Colon (tissue), 2 donors: ENCODE measurements around the gene GPR153.
"Not testable (repeated sequence)": the region's sequence is repeated elsewhere in the genome, so short reads cannot be mapped to it uniquely, and the experiment has no call there.

Source experiments
- FAIRE-seq: peaks from 2 replicates; lab custom pipeline; 2012; peaks lifted over from hg19 to GRCh38; lab: Jason Lieb, UNC
- donor health status: control.
- donor health status: control.

GPR153 gene

GRCh38 chr1:6224718-6225117 lies 36.2 kb downstream of the GPR153 start:
- FAIRE-seq, result no peak

- FAIRE-seq, result no peak
These were observed 37.3 kb downstream of the GPR153 start for GRCh38 chr1:6223617-6224016.

GRCh38 chr1:6222636-6223035 lies 38.3 kb downstream of the GPR153 start:
- no peak for FAIRE-seq

- FAIRE-seq, result no peak
These were observed 39.6 kb downstream of the GPR153 start for GRCh38 chr1:6221210-6221784.

- no peak for FAIRE-seq
These were observed 40.7 kb downstream of the GPR153 start for GRCh38 chr1:6220236-6220635.

- not testable (repeated sequence) for FAIRE-seq
These were observed 41.3 kb downstream of the GPR153 start for GRCh38 chr1:6219641-6220040.

GRCh38 chr1:6218375-6219164 lies 42.3 kb downstream of the GPR153 start:
- no peak for FAIRE-seq

- no peak for FAIRE-seq
These were observed 48.5 kb downstream of the GPR153 start for GRCh38 chr1:6212193-6212959.

- FAIRE-seq, result no peak
These were observed 49.2 kb downstream of the GPR153 start for GRCh38 chr1:6211731-6212130.

GRCh38 chr1:6210591-6211355 lies 50.1 kb downstream of the GPR153 start:
- no peak for FAIRE-seq

GRCh38 chr1:6209661-6210580 lies 51.0 kb downstream of the GPR153 start:
- no peak for FAIRE-seq

- no peak for FAIRE-seq
These were observed 51.9 kb downstream of the GPR153 start for GRCh38 chr1:6208723-6209660.

GRCh38 chr1:6207921-6208320 lies 53.0 kb downstream of the GPR153 start:
- FAIRE-seq, result no peak

- no peak for FAIRE-seq
These were observed 53.6 kb downstream of the GPR153 start for GRCh38 chr1:6207075-6207885.

GRCh38 chr1:6206520-6206855 lies 54.4 kb downstream of the GPR153 start:
- FAIRE-seq, result no peak

- FAIRE-seq, result no peak
These were observed 54.9 kb downstream of the GPR153 start, which contains the start of gene RNF207 for GRCh38 chr1:6205849-6206519. Gene RNF207, plus strand, starts transcription at chr1:6206119. Its CDS starts 417 bp downstream, at chr1:6206536.

- FAIRE-seq, result no peak
These were observed 58.6 kb downstream of the GPR153 start for GRCh38 chr1:6202256-6202655.

GRCh38 chr1:6200188-6200809 lies 60.6 kb downstream of the GPR153 start:
- FAIRE-seq, result no peak
